IPS-18c (cell line): ENCODE data around the gene VAMP3.
A peak's percentile ranks its signal among the peaks of the same experiment; 100 is the strongest.

Experiments used
- H3K4me3 ChIP-seq: 2 replicates; pipeline ENCODE4 v1.7.0; 2013; ENCODE audit warnings: low read depth, mild to moderate bottlenecking, low read length, moderate library complexity; ENCODE audit not compliant: insufficient read depth
- H3K9me3 ChIP-seq: one replicate; pipeline ENCODE4 v1.6.1; 2013; ENCODE audit warnings: mild to moderate bottlenecking, low read length, moderate library complexity; ENCODE audit not compliant: control insufficient read depth, insufficient read depth

The VAMP3 gene

GRCh38 chr1:7754234-7754633, 16.9 kb upstream of the VAMP3 start:
- H3K9me3 ChIP-seq, result no peaks in the 10 kb centered on the region
- H3K4me3 ChIP-seq, result no peak overlapping the region

GRCh38 chr1:7755448-7755847, 15.6 kb upstream of the VAMP3 start:
- Histone ChIP-seq H3K9me3 (no peaks in the 10 kb centered on the region), H3K4me3 (no peak overlapping the region)

GRCh38 chr1:7760245-7760644, 10.9 kb upstream of the VAMP3 start:
- no peak overlapping the region for H3K4me3 ChIP-seq

GRCh38 chr1:7761103-7761502, 10.0 kb upstream of the VAMP3 start:
- no peak overlapping the region for H3K4me3 ChIP-seq
- no peaks in the 10 kb centered on the region for H3K9me3 ChIP-seq

More at GRCh38 chr1:7760245-7760644, 10.9 kb upstream of the VAMP3 start:
- H3K9me3 ChIP-seq, result no peaks in the 10 kb centered on the region

GRCh38 chr1:7767176-7767575, 3.9 kb upstream of the VAMP3 start:
- Histone ChIP-seq H3K9me3 (no peaks in the 10 kb centered on the region), H3K4me3 (no peak overlapping the region)

- Histone ChIP-seq H3K9me3 (no peaks in the 10 kb centered on the region), H3K4me3 (no peak overlapping the region)
These were observed 2.5 kb upstream of the VAMP3 start for GRCh38 chr1:7768583-7768982.

- Histone ChIP-seq H3K9me3 (no peaks in the 10 kb centered on the region), H3K4me3 (no peak overlapping the region)
These were observed 1.3 kb upstream of the VAMP3 start for GRCh38 chr1:7769673-7770412.

GRCh38 chr1:7770669-7770996, 463 bp upstream of the VAMP3 start:
- no peaks in the 10 kb centered on the region for H3K9me3 ChIP-seq
- H3K4me3 ChIP-seq, result peak overlapping the region; percentile 81

- Histone ChIP-seq H3K4me3 (peak overlapping the region; percentile 81), H3K9me3 (no peaks in the 10 kb centered on the region)
These were observed 765 bp downstream of the VAMP3 start for GRCh38 chr1:7771823-7772299.

- H3K4me3 ChIP-seq, result no peak overlapping the region
- no peaks in the 10 kb centered on the region for H3K9me3 ChIP-seq
These were observed 6.5 kb downstream of the VAMP3 start for GRCh38 chr1:7777591-7777990.

GRCh38 chr1:7778133-7778628, 7.1 kb downstream of the VAMP3 start:
- Histone ChIP-seq H3K9me3 (no peaks in the 10 kb centered on the region), H3K4me3 (no peak overlapping the region)

GRCh38 chr1:7780976-7781375, 9.9 kb downstream of the VAMP3 start:
- Histone ChIP-seq H3K9me3 (no peaks in the 10 kb centered on the region), H3K4me3 (no peak overlapping the region)

- Histone ChIP-seq H3K4me3 (no peak overlapping the region), H3K9me3 (no peaks in the 10 kb centered on the region)
These were observed 10.4 kb downstream of the VAMP3 start for GRCh38 chr1:7781501-7781900.

GRCh38 chr1:7781923-7782495, 10.9 kb downstream of the VAMP3 start:
- no peaks in the 10 kb centered on the region for H3K9me3 ChIP-seq
- H3K4me3 ChIP-seq, result no peak overlapping the region

GRCh38 chr1:7783178-7783711, 12.1 kb downstream of the VAMP3 start:
- H3K9me3 ChIP-seq, result no peaks in the 10 kb centered on the region
- H3K4me3 ChIP-seq, result peak overlapping the region; percentile 51; the same call in 1 of the 2 replicates

- no peaks in the 10 kb centered on the region for H3K9me3 ChIP-seq
- H3K4me3 ChIP-seq, result peak within 1 kb of the TSS; percentile 56
These were observed 12.9 kb downstream of the VAMP3 start, which contains the start of gene PER3 for GRCh38 chr1:7783826-7784491. Gene PER3 (plus strand): TSS chr1:7784291. CDS start chr1:7784878, 587 bp downstream.

GRCh38 chr1:7784492-7785071, 13.5 kb downstream of the VAMP3 start:
- no peaks in the 10 kb centered on the region for H3K9me3 ChIP-seq
- H3K4me3 ChIP-seq, result peak overlapping the region; percentile 56
